KG1 (cell line): Measurements from ENCODE around the gene SERPINB10.

Experiments used
- DNase-seq: peaks from one replicate; lab custom pipeline; 2025; lab: John Stamatoyannopoulos, UW

SERPINB10 gene

GRCh38 chr18:63982361-63982760 lies 74.6 kb downstream of the SERPINB10 start:
- DNase-seq = no peak
